Measurements from ENCODE around the gene SLMAP.

SLMAP gene

DNA sequence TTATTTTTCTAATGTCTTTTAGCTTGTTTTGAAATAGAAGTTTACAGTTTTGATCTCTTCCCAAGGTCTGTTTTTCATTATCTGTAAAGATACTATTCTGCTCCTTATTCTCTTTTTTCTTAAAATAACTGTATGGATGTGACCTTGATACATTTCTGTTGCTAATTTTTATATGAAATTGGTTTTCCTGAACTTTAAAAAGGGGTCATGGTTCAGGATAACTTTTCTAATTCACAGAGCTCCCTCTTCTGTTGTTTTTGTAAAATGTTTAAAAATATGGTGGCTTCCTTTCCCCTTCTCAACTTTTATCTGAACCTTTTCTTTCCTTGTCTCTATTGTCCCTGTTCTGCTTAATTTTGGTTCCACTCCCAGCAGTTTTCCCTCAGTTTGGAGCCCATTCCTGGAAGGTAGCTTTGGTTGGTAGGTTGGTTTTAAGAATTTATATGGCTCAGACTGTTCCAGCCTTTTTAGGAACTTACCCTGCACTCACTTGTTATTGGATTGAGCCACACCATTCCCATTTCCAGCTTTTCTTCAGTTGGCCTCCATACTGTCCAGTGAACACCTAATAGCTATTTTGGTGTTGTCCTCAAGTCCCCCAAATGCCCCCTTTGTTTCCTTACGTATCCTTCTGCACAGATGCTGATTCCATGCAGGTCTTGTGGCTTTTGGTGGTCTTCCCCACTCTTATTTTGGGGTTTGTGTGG, 70.3 kb downstream of the SLMAP start:
- no peak overlapping the region for H3K4me3 ChIP-seq (ENCODE audit: low read depth, low read length)
- in situ Hi-C loops (cut with HindIII; ENCODE audit: low pct_ligation_motif_present, low sequenced_read_pairs): no loop called here
- TF ChIP-seq, protein P1, sequence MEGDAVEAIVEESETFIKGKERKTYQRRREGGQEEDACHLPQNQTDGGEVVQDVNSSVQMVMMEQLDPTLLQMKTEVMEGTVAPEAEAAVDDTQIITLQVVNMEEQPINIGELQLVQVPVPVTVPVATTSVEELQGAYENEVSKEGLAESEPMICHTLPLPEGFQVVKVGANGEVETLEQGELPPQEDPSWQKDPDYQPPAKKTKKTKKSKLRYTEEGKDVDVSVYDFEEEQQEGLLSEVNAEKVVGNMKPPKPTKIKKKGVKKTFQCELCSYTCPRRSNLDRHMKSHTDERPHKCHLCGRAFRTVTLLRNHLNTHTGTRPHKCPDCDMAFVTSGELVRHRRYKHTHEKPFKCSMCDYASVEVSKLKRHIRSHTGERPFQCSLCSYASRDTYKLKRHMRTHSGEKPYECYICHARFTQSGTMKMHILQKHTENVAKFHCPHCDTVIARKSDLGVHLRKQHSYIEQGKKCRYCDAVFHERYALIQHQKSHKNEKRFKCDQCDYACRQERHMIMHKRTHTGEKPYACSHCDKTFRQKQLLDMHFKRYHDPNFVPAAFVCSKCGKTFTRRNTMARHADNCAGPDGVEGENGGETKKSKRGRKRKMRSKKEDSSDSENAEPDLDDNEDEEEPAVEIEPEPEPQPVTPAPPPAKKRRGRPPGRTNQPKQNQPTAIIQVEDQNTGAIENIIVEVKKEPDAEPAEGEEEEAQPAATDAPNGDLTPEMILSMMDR (IDR thresholded peaks at IDR 0.05; ENCODE audit: low read depth, low read length, missing control alignments): no peak
- H3K27ac ChIP-seq: no peak overlapping the region
- no peaks in the 10 kb centered on the region for H3K36me3 ChIP-seq (replicated peaks)
- no peak for DNase-seq
- no peaks in the 10 kb centered on the region for H3K27me3 ChIP-seq (replicated peaks)

DNA sequence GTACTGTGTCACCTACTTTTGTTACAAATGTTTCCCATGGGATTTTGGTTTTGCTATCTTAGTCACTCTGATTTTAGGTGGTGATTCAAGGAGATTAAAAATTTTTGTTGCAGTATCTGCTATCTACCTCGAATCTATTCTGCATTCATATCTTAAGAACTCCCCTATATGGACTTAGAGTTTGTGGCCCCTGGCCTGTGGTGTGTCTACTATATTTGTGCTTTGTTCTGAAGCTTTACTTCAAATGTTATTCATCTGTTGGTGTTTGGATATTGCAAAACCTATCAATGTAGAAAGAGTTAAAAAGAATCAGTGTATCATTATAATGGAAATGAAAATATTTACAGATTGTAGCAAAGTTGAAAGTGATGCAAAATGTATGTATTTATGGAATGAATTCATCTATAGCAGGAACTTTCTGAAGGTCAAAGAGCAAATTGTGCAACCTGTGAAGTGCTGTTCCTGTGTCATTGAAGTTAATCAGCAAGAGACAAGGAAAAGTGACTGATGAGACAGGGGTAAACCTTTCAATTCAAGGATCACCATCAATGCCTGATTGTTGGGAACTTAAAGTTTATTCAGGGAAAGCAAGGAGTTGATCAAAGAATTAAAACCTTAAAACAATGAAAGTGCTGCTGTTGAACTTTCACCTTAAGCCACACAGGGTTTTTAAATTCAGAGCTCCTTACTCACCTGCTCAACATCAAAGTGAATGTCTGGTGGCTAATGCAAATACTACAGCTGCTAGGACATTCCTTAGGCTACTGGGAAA, 71.0 kb downstream of the SLMAP start:
- H3K27me3 ChIP-seq (replicated peaks): no peaks in the 10 kb centered on the region
- TF ChIP-seq, protein P1 (IDR thresholded peaks at IDR 0.05; ENCODE audit: low read depth, low read length, missing control alignments): no peak
- H3K36me3 ChIP-seq (replicated peaks): no peaks in the 10 kb centered on the region
- H3K27ac ChIP-seq: no peak overlapping the region
- DNase-seq: no peak
- H3K4me3 ChIP-seq (ENCODE audit: low read depth, low read length): no peak overlapping the region
- in situ Hi-C loops (cut with HindIII; ENCODE audit: low pct_ligation_motif_present, low sequenced_read_pairs): no loop called here

- H3K27me3 ChIP-seq (replicated peaks): no peaks in the 10 kb centered on the region
- no peak for DNase-seq
- no peak overlapping the region for H3K4me3 ChIP-seq (ENCODE audit: low read depth, low read length)
- in situ Hi-C loops (cut with HindIII; ENCODE audit: low pct_ligation_motif_present, low sequenced_read_pairs): no loop called here
- TF ChIP-seq, protein P1 (IDR thresholded peaks at IDR 0.05; ENCODE audit: low read depth, low read length, missing control alignments): no peak
- H3K36me3 ChIP-seq (replicated peaks): no peaks in the 10 kb centered on the region
- no peak overlapping the region for H3K27ac ChIP-seq
These were observed 71.6 kb downstream of the SLMAP start for GRCh38 chr3:57827757-57828156.

GRCh38 chr3:57832486-57832885, 76.4 kb downstream of the SLMAP start:
- Histone ChIP-seq H3K27me3 (replicated peaks) (no peaks in the 10 kb centered on the region), H3K27ac (no peak overlapping the region), H3K4me3 (ENCODE audit: low read depth, low read length) (no peak overlapping the region), H3K36me3 (replicated peaks) (no peaks in the 10 kb centered on the region)
- in situ Hi-C loops (cut with HindIII; ENCODE audit: low pct_ligation_motif_present, low sequenced_read_pairs): no loop called here
- TF ChIP-seq, protein P1 (IDR thresholded peaks at IDR 0.05; ENCODE audit: low read depth, low read length, missing control alignments): no peak
- DNase-seq: no peak

DNA sequence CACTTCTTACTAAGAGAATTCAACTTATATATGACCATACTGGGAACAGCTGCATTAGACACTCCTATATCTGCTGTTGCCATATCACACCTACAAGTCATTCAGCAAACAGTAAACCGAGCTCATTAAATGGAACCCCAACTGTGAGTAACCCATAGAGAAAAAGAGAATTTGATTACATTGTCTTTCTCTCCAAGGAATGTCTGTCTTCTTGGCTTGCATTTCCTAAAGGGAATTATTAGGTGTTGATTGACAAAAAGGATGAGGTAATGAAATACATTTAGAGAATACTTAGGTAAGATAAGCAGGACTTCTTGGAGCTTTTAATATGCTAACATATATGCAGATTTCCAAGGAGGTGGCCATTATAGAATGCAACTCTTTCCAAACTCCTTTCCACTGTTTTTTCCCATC, 76.8 kb downstream of the SLMAP start:
- in situ Hi-C loops (cut with HindIII; ENCODE audit: low pct_ligation_motif_present, low sequenced_read_pairs): no loop called here
- H3K36me3 ChIP-seq (replicated peaks): no peaks in the 10 kb centered on the region
- H3K27ac ChIP-seq: no peak overlapping the region
- no peak overlapping the region for H3K4me3 ChIP-seq (ENCODE audit: low read depth, low read length)
- no peaks in the 10 kb centered on the region for H3K27me3 ChIP-seq (replicated peaks)
- no peak for DNase-seq
- TF ChIP-seq, protein P1 (IDR thresholded peaks at IDR 0.05; ENCODE audit: low read depth, low read length, missing control alignments): no peak
